CD4-positive, alpha-beta T cell (primary cell): ENCODE data around the gene RAB1B. TPM values are rescaled to one million over a fixed set of nuclear protein-coding genes. Genes with fewer than 3 reads are reported as not detected.
A peak's percentile ranks its signal among the peaks of the same experiment; 100 is the strongest.

ENCODE experiments used
- ATAC-seq: fragments of 200-7000 bp; cut with Tn5 transposase; one replicate; pipeline ENCODE4 v1.10.0; 2022; ENCODE audit warnings: mild to moderate bottlenecking; ENCODE audit not compliant: poor library complexity
- CTCF ChIA-PET: fragments of 350-600 bp; sonication (Branson Sonifier 250); formaldehyde crosslinking; loops from one replicate; lab custom pipeline; 2021; ENCODE audit warnings: antibody characterized with exemption, inconsistent platforms; lab: Charles Lee
- POLR2A ChIA-PET: fragments of 350-600 bp; sonication (Branson Sonifier 250); formaldehyde crosslinking; loops from one replicate; lab custom pipeline; 2021; ENCODE audit warnings: antibody characterized with exemption, inconsistent platforms; lab: Charles Lee
- DNase-seq, 14 experiments: peaks; one replicate each; pipeline ENCODE4 v3.0.0-alpha.2; 2013 to 2020; ENCODE audit warnings: mixed read lengths in 2 of 14
- H3K27ac ChIP-seq, 2 donors: one replicate each; pipeline versions ENCODE4 v1.5.1 to v1.7.0; 2013; ENCODE audit warnings: low read length in 2 of 2, low read depth in 1 of 2, mild to moderate bottlenecking in 1 of 2
- H3K27me3 ChIP-seq, 2 experiments: 1 replicate in 1 of 2; 2 replicates in 1 of 2; pipeline versions ENCODE4 v1.6.1 to v1.7.0; 2013; ENCODE audit warnings: low read length in 2 of 2, control low read depth in 1 of 2, mild to moderate bottlenecking in 1 of 2, moderate library complexity in 1 of 2; ENCODE audit not compliant: insufficient read depth in 2 of 2, control insufficient read depth in 1 of 2
- H3K36me3 ChIP-seq: one replicate; pipeline ENCODE4 v1.6.1; 2013; ENCODE audit warnings: low read length, control low read depth; ENCODE audit not compliant: insufficient read depth
- H3K4me1 ChIP-seq: one replicate; pipeline ENCODE4 v1.6.1; 2013; ENCODE audit warnings: low read length, control low read depth; ENCODE audit not compliant: insufficient read depth
- H3K4me3 ChIP-seq: one replicate; pipeline ENCODE4 v1.5.1; 2013; ENCODE audit warnings: mild to moderate bottlenecking, low read length, moderate library complexity
- H3K9me3 ChIP-seq, 2 experiments: 1 replicate in 1 of 2; 2 replicates in 1 of 2; pipeline versions ENCODE4 v1.6.1 to v1.7.0; 2013; ENCODE audit warnings: low read length in 2 of 2, mild to moderate bottlenecking in 2 of 2, control low read depth in 1 of 2, moderate library complexity in 1 of 2; ENCODE audit not compliant: control insufficient read depth in 1 of 2, insufficient read depth in 1 of 2
- H3K27ac Mint-ChIP-seq: one replicate; pipeline ENCODE4 v1.8.0; 2020; ENCODE audit warnings: mixed read lengths
- H3K27me3 Mint-ChIP-seq: one replicate; pipeline ENCODE4 v1.8.0; 2021; ENCODE audit warnings: mixed read lengths
- H3K36me3 Mint-ChIP-seq: one replicate; pipeline ENCODE4 v1.8.0; 2021; ENCODE audit warnings: low read depth, mixed read lengths
- H3K4me1 Mint-ChIP-seq: one replicate; pipeline ENCODE4 v1.8.0; 2021; ENCODE audit warnings: low read depth, mixed read lengths
- H3K4me3 Mint-ChIP-seq: one replicate; pipeline ENCODE4 v1.8.0; 2020; ENCODE audit warnings: mild to moderate bottlenecking, mixed read lengths
- H3K9me3 Mint-ChIP-seq: one replicate; pipeline ENCODE4 v1.8.0; 2020; ENCODE audit warnings: mixed read lengths
- CTCF ChIP-seq: fragments of 200-600 bp; IDR thresholded peaks from one replicate; pipeline ENCODE4 v1.8.0; 2022; ENCODE audit warnings: antibody characterized with exemption, mild to moderate bottlenecking
- intact Hi-C, 2 experiments: fragments of 100-400 bp; cut with DNase I in 1 of 2; cut with micrococcal nuclease in 1 of 2; formaldehyde crosslinking; loops; one replicate each; pipeline versions ENCODE4 v1.15.1 to v1.9.0; 2023 to 2025; cut with DNase I, micrococcal nuclease
- total RNA-seq, 174 experiments: library from RNA in 2 of 174; stranded (reverse) in 2 of 174; gene quantifications; one replicate each; pipeline ENCODE4 v1.2.3 and lab custom pipeline; 2021 to 2026

RAB1B gene
- total RNA-seq, 2 experiments from 2014 or later = 27.4 to 29.4 TPM

- Mint-ChIP-seq H3K9me3 (no peaks in the 10 kb centered on the region), H3K27ac (no peak overlapping the region), H3K27me3 (no peaks in the 10 kb centered on the region), H3K4me1 (peaks cover 30% of the 10 kb centered on the region), H3K4me3 (no peak overlapping the region), H3K36me3 (peaks cover 51% of the 10 kb centered on the region)
- no peak for TF ChIP-seq CTCF
- Histone ChIP-seq H3K36me3 (peaks cover 51% of the 10 kb centered on the region), H3K4me1 (peaks cover 28% of the 10 kb centered on the region), H3K9me3 (no peaks in the 10 kb centered on the region), H3K27ac (no peak overlapping the region), H3K27me3 (no peaks in the 10 kb centered on the region), H3K4me3 (no peak overlapping the region)
- ChIA-PET CTCF (no interaction called here), POLR2A (interaction anchor here (0.8 kb wide), 1 partner anchor 40 kb away, joined by 3 read pairs; no protein-coding TSS in a partner anchor)
- intact Hi-C loops = loop anchor here in 1 of 2 experiments (10.0 kb wide), 1 partner anchor 548 kb away; the partner anchor contains the start of gene KAT5
- DNase-seq (no peak), ATAC-seq (no peak)
Observed at GRCh38 chr11:66263231-66263630, 5.2 kb upstream of the RAB1B start.

- no peak for ATAC-seq
- no peak for TF ChIP-seq CTCF
- H3K4me1 Mint-ChIP-seq = peaks cover 29% of the 10 kb centered on the region
- CTCF ChIA-PET = no interaction called here
- H3K27me3 Mint-ChIP-seq = no peaks in the 10 kb centered on the region
- Histone ChIP-seq H3K27ac (no peak overlapping the region), H3K9me3 (no peaks in the 10 kb centered on the region), H3K4me3 (no peak overlapping the region), H3K27me3 (no peaks in the 10 kb centered on the region), H3K4me1 (peaks cover 24% of the 10 kb centered on the region), H3K36me3 (peaks cover 51% of the 10 kb centered on the region)
- no peak overlapping the region for H3K27ac Mint-ChIP-seq
- intact Hi-C loops = loop anchor here in 1 of 2 experiments (10.0 kb wide), 1 partner anchor 549 kb away; the partner anchor contains the start of gene KAT5
- H3K4me3 Mint-ChIP-seq = no peak overlapping the region
- H3K9me3 Mint-ChIP-seq = no peaks in the 10 kb centered on the region
- POLR2A ChIA-PET = no interaction called here
- no peak for DNase-seq
- H3K36me3 Mint-ChIP-seq = peaks cover 51% of the 10 kb centered on the region
Observed at GRCh38 chr11:66263785-66264184, 4.7 kb upstream of the RAB1B start.

- no peak overlapping the region for H3K27ac ChIP-seq
- DNase-seq = no peak
- H3K9me3 Mint-ChIP-seq = no peaks in the 10 kb centered on the region
- H3K4me3 Mint-ChIP-seq = peak overlapping the region; percentile 62
- no peaks in the 10 kb centered on the region for H3K27me3 ChIP-seq
- ATAC-seq = no peak
- peaks cover 51% of the 10 kb centered on the region for H3K36me3 ChIP-seq
- H3K4me1 ChIP-seq = peaks cover 24% of the 10 kb centered on the region
- H3K27me3 Mint-ChIP-seq = no peaks in the 10 kb centered on the region
- H3K27ac Mint-ChIP-seq = no peak overlapping the region
- no peaks in the 10 kb centered on the region for H3K9me3 ChIP-seq
- no peak for TF ChIP-seq CTCF
- peaks cover 27% of the 10 kb centered on the region for H3K4me1 Mint-ChIP-seq
- intact Hi-C loops = loop anchor here in 1 of 2 experiments (10.0 kb wide), 1 partner anchor 550 kb away; the partner anchor contains the start of gene KAT5
- CTCF ChIA-PET = interaction anchor here (1.0 to 5.6 kb wide), 2 partner anchors 17 to 42 kb away, joined by 3 to 36 read pairs; no protein-coding TSS in a partner anchor
- POLR2A ChIA-PET = no interaction called here
- H3K36me3 Mint-ChIP-seq = peaks cover 51% of the 10 kb centered on the region
- no peak overlapping the region for H3K4me3 ChIP-seq
Observed at GRCh38 chr11:66264383-66264782, 4.1 kb upstream of the RAB1B start.
